K562 (cell line): ENCODE data around the gene CES5A. TPM values are rescaled to one million over a fixed set of nuclear protein-coding genes. Genes with fewer than 3 reads are reported as not detected.
A peak's percentile ranks its signal among the peaks of the same experiment; 100 is the strongest.

ENCODE experiments used
- ARID1B ChIP-seq: fragments of 450-650 bp; IDR thresholded peaks from 2 replicates; pipeline ENCODE4 v1.6.1; 2016; ENCODE audit warnings: antibody characterized with exemption, mild to moderate bottlenecking, inconsistent platforms
- ARID2 ChIP-seq: fragments of 450-650 bp; IDR thresholded peaks from 2 replicates; pipeline ENCODE4 v1.6.1; 2017; ENCODE audit warnings: antibody characterized with exemption, mild to moderate bottlenecking
- CHCHD3 ChIP-seq: fragments of 250-450 bp; sonication (Bioruptor Pico); IDR thresholded peaks from 2 replicates; pipeline ENCODE4 v2.1.2; 2022; ENCODE audit warnings: mild to moderate bottlenecking
- KLF6 ChIP-seq: fragments of 250-450 bp; sonication (Bioruptor Pico); IDR thresholded peaks from 2 replicates; pipeline ENCODE4 v1.4.0; 2020; ENCODE audit warnings: mild to moderate bottlenecking, moderate library complexity, borderline replicate concordance
- RBFOX2 ChIP-seq: fragments of 200-400 bp; formaldehyde crosslinking; IDR thresholded peaks from 2 replicates; pipeline ENCODE4 v1.6.1; 2017; ENCODE audit warnings: low read depth, mild to moderate bottlenecking, low read length, moderate library complexity
- TAF1 ChIP-seq: IDR thresholded peaks from 2 replicates; pipeline ENCODE4 v1.6.1; 2011; ENCODE audit warnings: mild to moderate bottlenecking, low read length, moderate library complexity; ENCODE audit not compliant: insufficient read depth, control insufficient read depth, severe bottlenecking; ENCODE audit errors: extremely low read depth
- ZNF12 ChIP-seq: sonication (generic); formaldehyde crosslinking; IDR thresholded peaks from 2 replicates; pipeline ENCODE4 v1.4.0; 2020; ENCODE audit warnings: mild to moderate bottlenecking, missing genetic modification reagents
- polyA plus RNA-seq, 8 experiments: library from polyadenylated mRNA; depleted of rRNA in 4 of 8; stranded (reverse) in 5 of 8; unstranded in 3 of 8; fragments of >200 nt; fragmentation: Nextera tagmentation in 2 of 8; fragmentation: Illumina TruSeq in 1 of 8; extraction: Ambion mirVana in 2 of 8; extraction: Trizol in 1 of 8; gene quantifications; 2 replicates each; pipeline versions ENCODE4 v1.2.1 to v1.2.3, GENCODE V29; 2011 to 2014; ENCODE audit warnings: inconsistent platforms in 1 of 8, missing spikeins in 1 of 8
- total RNA-seq, 7 experiments: library from RNA; depleted of rRNA in 6 of 7; stranded (reverse); fragments of >200 nt in 6 of 7; fragmentation: Illumina TruSeq in 2 of 7; extraction: Trizol in 2 of 7; gene quantifications; 2 replicates each; pipeline versions ENCODE4 v1.2.1 to v1.2.3, GENCODE V29; 2011 to 2021; ENCODE audit warnings: low replicate concordance in 1 of 7
- TF ChIP-seq, protein P1 (sequence below): fragments of 450-650 bp; formaldehyde crosslinking; conservative IDR thresholded peaks from 2 replicates; pipeline ENCODE4 v1.4.0; 2022; ENCODE audit warnings: mild to moderate bottlenecking, missing genetic modification characterization
- TF ChIP-seq, protein P2 (sequence below): IDR thresholded peaks from 2 replicates; pipeline ENCODE4 v1.6.1; 2011; ENCODE audit not compliant: insufficient read length; ENCODE audit errors: extremely low read depth
- TF ChIP-seq, protein P3 (sequence below): sonication (generic); formaldehyde crosslinking; IDR thresholded peaks from 2 replicates; pipeline ENCODE4 v1.8.1; 2023; ENCODE audit warnings: missing genetic modification reagents, mild to moderate bottlenecking, borderline replicate concordance
- TF ChIP-seq, protein P4 (sequence below): fragments of 250-450 bp; sonication (Bioruptor Pico); IDR thresholded peaks from 2 replicates; pipeline ENCODE4 v1.8.0; 2021; ENCODE audit warnings: mild to moderate bottlenecking, moderate library complexity

The CES5A gene
- total and polyA plus RNA-seq, 9 of the 15 experiments (the other 6 are each of a cell fraction or from before 2014, with no cell fraction given), result 0.07 to 0.17 (median 0.15) TPM; not detected in 4

DNA sequence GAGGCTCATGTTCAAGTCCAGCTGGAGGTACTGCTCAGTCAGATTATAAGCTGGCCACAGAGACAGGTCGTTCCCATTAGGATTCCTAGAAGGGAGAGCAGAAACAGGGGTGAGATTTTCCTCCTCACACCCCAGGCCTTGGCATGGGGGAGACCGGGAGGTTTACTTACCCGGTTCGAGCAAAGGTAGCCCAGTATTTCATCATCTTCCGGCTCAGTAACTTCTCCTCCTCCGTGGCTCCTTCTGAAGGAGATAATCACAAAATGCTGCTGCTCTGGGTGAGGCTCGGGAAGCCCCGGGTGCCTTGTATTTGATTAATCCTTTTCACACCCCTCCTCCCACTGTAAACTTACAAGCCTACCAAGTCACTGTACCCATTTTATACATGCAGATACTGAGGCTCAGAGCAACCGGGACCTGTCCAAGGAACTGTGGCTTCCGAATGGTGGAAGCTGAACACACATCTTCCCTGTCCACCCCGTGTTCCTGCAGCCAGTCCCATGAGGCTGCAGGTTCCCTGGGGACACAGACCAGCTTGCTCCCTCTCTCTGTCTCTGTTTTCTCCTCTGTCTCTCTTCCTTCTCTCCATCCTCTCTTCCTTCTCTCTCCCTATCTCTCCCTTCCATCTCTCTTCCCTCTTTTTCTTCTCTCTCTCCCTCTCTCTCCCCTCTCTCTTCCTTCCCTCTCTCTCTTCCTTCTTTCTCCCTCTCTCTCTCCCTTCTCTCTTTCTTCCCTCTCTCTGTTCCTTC, 28.4 kb downstream of the CES5A start (continued):
- TF ChIP-seq, protein P1, sequence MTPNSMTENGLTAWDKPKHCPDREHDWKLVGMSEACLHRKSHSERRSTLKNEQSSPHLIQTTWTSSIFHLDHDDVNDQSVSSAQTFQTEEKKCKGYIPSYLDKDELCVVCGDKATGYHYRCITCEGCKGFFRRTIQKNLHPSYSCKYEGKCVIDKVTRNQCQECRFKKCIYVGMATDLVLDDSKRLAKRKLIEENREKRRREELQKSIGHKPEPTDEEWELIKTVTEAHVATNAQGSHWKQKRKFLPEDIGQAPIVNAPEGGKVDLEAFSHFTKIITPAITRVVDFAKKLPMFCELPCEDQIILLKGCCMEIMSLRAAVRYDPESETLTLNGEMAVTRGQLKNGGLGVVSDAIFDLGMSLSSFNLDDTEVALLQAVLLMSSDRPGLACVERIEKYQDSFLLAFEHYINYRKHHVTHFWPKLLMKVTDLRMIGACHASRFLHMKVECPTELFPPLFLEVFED (CRISPR knock-in tag), result peak; percentile 78; the same call in 1 of the 2 replicates
- TF ChIP-seq RBFOX2 (peak; percentile 37; the same call in 1 of the 2 replicates), CHCHD3 (CRISPR knock-in tag) (no peak), ARID2 (no peak), KLF6 (CRISPR knock-in tag) (no peak), ARID1B (peak; percentile 17; the same call in 1 of the 2 replicates), TAF1 (no peak), ZNF12 (CRISPR knock-in tag) (no peak)
- TF ChIP-seq, protein P2, sequence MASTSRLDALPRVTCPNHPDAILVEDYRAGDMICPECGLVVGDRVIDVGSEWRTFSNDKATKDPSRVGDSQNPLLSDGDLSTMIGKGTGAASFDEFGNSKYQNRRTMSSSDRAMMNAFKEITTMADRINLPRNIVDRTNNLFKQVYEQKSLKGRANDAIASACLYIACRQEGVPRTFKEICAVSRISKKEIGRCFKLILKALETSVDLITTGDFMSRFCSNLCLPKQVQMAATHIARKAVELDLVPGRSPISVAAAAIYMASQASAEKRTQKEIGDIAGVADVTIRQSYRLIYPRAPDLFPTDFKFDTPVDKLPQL, result no peak
- TF ChIP-seq, protein P3, sequence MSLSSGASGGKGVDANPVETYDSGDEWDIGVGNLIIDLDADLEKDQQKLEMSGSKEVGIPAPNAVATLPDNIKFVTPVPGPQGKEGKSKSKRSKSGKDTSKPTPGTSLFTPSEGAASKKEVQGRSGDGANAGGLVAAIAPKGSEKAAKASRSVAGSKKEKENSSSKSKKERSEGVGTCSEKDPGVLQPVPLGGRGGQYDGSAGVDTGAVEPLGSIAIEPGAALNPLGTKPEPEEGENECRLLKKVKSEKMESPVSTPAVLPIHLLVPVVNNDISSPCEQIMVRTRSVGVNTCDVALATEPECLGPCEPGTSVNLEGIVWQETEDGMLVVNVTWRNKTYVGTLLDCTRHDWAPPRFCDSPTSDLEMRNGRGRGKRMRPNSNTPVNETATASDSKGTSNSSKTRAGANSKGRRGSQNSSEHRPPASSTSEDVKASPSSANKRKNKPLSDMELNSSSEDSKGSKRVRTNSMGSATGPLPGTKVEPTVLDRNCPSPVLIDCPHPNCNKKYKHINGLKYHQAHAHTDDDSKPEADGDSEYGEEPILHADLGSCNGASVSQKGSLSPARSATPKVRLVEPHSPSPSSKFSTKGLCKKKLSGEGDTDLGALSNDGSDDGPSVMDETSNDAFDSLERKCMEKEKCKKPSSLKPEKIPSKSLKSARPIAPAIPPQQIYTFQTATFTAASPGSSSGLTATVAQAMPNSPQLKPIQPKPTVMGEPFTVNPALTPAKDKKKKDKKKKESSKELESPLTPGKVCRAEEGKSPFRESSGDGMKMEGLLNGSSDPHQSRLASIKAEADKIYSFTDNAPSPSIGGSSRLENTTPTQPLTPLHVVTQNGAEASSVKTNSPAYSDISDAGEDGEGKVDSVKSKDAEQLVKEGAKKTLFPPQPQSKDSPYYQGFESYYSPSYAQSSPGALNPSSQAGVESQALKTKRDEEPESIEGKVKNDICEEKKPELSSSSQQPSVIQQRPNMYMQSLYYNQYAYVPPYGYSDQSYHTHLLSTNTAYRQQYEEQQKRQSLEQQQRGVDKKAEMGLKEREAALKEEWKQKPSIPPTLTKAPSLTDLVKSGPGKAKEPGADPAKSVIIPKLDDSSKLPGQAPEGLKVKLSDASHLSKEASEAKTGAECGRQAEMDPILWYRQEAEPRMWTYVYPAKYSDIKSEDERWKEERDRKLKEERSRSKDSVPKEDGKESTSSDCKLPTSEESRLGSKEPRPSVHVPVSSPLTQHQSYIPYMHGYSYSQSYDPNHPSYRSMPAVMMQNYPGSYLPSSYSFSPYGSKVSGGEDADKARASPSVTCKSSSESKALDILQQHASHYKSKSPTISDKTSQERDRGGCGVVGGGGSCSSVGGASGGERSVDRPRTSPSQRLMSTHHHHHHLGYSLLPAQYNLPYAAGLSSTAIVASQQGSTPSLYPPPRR (CRISPR knock-in tag), result no peak
- TF ChIP-seq, protein P4, sequence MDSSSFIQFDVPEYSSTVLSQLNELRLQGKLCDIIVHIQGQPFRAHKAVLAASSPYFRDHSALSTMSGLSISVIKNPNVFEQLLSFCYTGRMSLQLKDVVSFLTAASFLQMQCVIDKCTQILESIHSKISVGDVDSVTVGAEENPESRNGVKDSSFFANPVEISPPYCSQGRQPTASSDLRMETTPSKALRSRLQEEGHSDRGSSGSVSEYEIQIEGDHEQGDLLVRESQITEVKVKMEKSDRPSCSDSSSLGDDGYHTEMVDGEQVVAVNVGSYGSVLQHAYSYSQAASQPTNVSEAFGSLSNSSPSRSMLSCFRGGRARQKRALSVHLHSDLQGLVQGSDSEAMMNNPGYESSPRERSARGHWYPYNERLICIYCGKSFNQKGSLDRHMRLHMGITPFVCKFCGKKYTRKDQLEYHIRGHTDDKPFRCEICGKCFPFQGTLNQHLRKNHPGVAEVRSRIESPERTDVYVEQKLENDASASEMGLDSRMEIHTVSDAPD, result no peak
